Stimulated activated CD4-positive, alpha-beta T cell treated with anti-CD3 and anti-CD28 coated beads, Interleukin-15, amount 100 ng/mL, for 24 hours (primary cell): ENCODE measurements around the gene TP53RK.
A peak's percentile ranks its signal among the peaks of the same experiment; 100 is the strongest.

Source experiments
- DNase-seq: peaks from one replicate; pipeline ENCODE4 v3.0.0-alpha.2; 2020

TP53RK gene

GRCh38 chr20:46705378-46705729 lies 16.1 kb upstream of the TP53RK start:
- no peak for DNase-seq

GRCh38 chr20:46704714-46705377 lies 15.6 kb upstream of the TP53RK start:
- DNase-seq, result no peak

GRCh38 chr20:46703435-46703834 lies 14.2 kb upstream of the TP53RK start:
- no peak for DNase-seq

GRCh38 chr20:46702447-46703203 lies 13.4 kb upstream of the TP53RK start:
- DNase-seq, result no peak

GRCh38 chr20:46701986-46702385 lies 12.7 kb upstream of the TP53RK start:
- DNase-seq, result no peak

- no peak for DNase-seq
Measured at GRCh38 chr20:46701556-46701955, 12.3 kb upstream of the TP53RK start.

GRCh38 chr20:46701057-46701456 lies 11.8 kb upstream of the TP53RK start:
- no peak for DNase-seq

- no peak for DNase-seq
Measured at GRCh38 chr20:46700481-46700880, 11.2 kb upstream of the TP53RK start.

- DNase-seq, result peak; percentile 16
Measured at GRCh38 chr20:46699651-46700359, 10.6 kb upstream of the TP53RK start.

- DNase-seq, result no peak
Measured at GRCh38 chr20:46698788-46699187, 9.5 kb upstream of the TP53RK start.

- DNase-seq, result no peak
Measured at GRCh38 chr20:46696791-46697279, 7.6 kb upstream of the TP53RK start.

GRCh38 chr20:46695892-46696291 lies 6.6 kb upstream of the TP53RK start:
- no peak for DNase-seq

- DNase-seq, result no peak
Measured at GRCh38 chr20:46694484-46694883, 5.2 kb upstream of the TP53RK start.

GRCh38 chr20:46691196-46691595 lies 2.0 kb upstream of the TP53RK start:
- DNase-seq, result no peak

GRCh38 chr20:46690219-46691106 lies 1.2 kb upstream of the TP53RK start:
- no peak for DNase-seq

- DNase-seq, result no peak
Measured at GRCh38 chr20:46689754-46690085, 476 bp upstream of the TP53RK start.

GRCh38 chr20:46688151-46689081 lies 828 bp downstream of the TP53RK start:
- no peak for DNase-seq

GRCh38 chr20:46683939-46684750 lies 5.1 kb downstream of the TP53RK start:
- peak; percentile 6 for DNase-seq

GRCh38 chr20:46683668-46683938 lies 5.6 kb downstream of the TP53RK start:
- no peak for DNase-seq

GRCh38 chr20:46683011-46683667 lies 6.1 kb downstream of the TP53RK start:
- DNase-seq, result no peak
